ENCODE data around the gene S100A5.

Gene S100A5

DNA sequence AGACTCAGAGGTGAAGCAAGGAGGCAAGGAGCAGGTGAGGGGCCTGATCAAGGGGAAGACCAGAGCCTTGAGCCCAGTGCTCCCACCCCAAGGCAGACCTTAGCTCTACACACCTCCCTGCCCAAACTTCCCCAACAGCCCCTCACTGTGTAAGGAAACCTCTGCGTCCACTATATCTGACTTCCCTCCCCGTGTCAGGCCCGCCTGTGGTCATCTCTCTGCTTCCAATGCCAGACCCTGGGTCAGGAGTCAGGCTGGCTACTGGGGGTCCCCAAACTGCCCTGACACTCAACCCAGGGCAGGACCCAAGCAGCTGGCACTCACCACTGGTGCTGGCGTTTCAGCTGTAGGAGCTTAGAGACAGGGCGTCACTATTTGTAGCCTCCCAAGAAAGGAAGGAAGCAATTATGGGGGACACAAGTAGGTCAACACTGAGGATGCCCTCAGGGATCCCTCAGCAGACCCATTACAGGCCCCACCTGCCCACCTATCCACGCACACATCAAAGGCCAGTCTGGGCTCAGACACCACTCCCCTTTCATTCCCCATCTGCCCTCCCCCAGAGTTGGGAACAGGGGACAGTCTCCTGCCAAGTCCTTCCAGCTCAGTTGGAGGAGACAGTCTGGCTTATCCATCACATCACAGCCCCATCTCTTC, 9.1 kb upstream of the S100A5 start:
- no peak overlapping the region for H3K4me3 ChIP-seq (ENCODE audit: low read depth, low read length)
- TF ChIP-seq, protein P1, sequence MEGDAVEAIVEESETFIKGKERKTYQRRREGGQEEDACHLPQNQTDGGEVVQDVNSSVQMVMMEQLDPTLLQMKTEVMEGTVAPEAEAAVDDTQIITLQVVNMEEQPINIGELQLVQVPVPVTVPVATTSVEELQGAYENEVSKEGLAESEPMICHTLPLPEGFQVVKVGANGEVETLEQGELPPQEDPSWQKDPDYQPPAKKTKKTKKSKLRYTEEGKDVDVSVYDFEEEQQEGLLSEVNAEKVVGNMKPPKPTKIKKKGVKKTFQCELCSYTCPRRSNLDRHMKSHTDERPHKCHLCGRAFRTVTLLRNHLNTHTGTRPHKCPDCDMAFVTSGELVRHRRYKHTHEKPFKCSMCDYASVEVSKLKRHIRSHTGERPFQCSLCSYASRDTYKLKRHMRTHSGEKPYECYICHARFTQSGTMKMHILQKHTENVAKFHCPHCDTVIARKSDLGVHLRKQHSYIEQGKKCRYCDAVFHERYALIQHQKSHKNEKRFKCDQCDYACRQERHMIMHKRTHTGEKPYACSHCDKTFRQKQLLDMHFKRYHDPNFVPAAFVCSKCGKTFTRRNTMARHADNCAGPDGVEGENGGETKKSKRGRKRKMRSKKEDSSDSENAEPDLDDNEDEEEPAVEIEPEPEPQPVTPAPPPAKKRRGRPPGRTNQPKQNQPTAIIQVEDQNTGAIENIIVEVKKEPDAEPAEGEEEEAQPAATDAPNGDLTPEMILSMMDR (IDR thresholded peaks at IDR 0.05; ENCODE audit: borderline replicate concordance, insufficient read depth, low read depth, low read length): no peak

DNA sequence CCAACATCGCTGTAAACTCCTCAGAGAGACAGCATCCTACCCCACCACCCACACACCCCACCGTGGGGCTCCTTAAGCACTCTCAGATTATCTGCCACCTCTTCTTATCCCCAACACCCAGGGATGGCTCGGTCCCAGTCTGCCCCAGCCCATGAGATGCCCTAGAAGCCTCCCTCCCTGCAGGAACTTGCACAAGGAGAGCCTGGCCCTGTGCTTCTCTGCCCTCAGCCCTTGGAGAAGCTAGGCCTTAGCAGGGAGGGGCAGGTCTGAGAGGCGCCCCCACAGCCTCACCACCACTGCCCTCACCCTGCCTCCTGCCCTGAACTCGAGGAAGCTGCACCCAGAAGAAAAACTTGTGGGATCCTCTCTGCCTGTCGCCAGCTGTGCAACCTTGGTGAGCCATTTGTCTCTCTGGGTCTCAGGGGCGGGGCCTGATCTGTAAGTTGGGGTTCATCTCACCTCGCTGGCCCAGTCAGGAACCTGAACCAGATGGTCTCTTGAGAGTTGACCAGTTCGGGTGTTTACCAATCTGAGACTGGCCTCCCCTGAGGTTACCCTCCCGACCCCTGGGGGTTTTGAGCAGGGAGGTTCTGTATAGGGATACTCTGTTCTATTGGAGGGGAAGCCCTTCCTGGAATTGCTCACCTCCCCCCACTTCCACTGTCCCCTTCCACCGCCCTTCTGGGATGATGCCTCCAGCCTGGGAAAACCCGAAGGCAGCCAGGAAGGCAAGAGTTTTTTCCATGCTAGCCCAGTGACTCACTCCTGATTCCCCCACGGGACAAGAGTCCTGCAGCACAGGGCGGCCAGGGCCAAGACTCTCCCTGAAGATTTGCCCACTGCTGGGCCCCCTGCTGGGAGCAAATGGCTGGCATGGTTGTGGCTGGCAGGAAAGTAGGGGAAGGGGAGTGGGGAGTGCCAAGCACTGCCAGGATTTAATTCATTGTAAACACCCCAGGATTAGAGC, 8.3 kb upstream of the S100A5 start, which contains the start of gene S100A3:
S100A3 (minus strand) TSS at position 537 of the 967 bp plus-strand sequence. CDS start 773 bp downstream, outside the sequence.
- no peak within 1 kb of the TSS for H3K4me3 ChIP-seq (ENCODE audit: low read depth, low read length)
- TF ChIP-seq, protein P1 (IDR thresholded peaks at IDR 0.05; ENCODE audit: borderline replicate concordance, insufficient read depth, low read depth, low read length): no peak

DNA sequence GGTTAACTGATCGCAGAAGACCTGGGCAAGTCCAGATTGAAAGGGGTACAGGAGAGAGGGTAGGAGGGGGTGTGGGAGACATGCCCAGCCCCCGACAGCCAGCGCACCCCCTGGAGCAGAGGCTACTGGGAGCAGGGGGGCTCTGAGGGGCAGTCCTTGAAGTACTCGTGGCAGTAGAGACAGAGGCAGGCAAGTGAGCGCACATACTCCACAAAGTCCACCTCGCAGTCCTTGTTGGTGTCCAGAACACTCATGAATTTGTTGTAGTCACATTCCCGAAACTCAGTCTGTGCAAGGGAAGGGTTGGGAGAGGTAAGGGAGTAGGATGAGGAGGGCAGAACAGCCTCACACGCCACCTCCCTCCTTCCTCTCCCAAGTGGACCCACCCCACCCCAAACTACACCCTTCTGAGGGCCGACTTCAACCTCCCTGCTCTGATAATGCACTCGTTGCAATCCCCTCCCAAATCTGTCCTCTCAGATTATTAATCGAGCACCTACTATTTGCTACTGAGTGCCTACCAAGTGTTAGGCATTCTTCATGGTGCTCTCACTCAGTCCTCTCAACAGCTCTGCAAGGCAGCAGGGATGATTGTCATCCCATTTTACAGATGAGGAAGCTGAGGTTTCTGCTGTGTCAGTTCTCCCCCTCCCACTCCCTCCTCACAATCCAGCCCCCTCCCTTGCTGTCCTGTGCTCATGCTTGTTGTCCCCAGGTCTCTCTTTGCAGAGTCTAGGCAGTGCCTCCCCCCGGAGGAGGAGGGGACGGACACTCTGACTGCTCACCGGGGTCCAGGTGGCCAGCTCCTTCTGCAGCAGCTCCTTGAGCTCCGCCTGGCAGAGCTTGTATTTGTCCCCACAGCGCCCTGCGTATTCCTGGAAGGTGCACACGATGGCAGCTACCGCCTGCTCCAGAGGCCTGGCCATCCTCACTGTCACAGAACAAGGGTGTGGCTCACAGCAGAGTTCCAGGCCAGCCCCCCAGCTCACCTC, 7.1 kb upstream of the S100A5 start:
- no peak overlapping the region for H3K4me3 ChIP-seq (ENCODE audit: low read depth, low read length)
- TF ChIP-seq, protein P1 (IDR thresholded peaks at IDR 0.05; ENCODE audit: borderline replicate concordance, insufficient read depth, low read depth, low read length): no peak

DNA sequence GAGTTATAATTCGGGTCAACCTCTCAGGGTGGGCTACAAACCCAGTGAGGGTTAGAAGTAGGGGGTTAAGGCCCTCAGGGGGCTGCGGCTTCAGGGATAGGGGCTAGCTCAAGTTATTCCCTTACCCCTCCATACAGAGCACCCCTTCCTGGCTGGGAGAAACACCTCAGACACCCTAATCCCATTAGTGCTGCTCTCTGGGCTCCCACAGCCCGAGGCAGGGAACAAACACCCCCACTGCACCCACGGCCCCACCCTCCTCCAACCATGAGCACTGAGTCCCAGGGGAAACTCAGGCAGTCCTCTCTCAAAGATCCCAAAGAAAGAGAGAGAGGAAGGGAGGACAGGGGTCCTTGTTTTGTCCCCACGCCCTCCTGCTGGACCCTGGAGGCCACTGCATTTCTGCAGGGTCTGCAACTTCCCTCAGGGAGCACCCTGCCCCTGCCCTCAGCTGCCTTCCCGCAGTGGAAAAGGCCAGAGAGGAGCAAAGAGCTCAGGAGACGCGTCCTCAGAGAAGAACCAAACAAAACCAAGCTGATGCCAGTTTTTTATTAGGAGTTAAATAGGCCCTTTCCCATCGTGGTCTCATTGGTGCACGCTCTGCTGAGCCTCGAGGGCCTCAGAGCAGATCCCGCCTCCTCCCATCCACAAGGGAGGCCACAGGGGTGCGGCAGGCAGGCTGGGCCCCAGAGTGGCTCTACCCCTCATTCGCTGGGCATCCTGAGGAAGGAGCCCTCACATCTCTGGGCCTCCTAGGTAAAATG, 6.2 kb upstream of the S100A5 start:
- TF ChIP-seq, protein P1 (IDR thresholded peaks at IDR 0.05; ENCODE audit: borderline replicate concordance, insufficient read depth, low read depth, low read length): no peak
- no peak overlapping the region for H3K4me3 ChIP-seq (ENCODE audit: low read depth, low read length)

DNA sequence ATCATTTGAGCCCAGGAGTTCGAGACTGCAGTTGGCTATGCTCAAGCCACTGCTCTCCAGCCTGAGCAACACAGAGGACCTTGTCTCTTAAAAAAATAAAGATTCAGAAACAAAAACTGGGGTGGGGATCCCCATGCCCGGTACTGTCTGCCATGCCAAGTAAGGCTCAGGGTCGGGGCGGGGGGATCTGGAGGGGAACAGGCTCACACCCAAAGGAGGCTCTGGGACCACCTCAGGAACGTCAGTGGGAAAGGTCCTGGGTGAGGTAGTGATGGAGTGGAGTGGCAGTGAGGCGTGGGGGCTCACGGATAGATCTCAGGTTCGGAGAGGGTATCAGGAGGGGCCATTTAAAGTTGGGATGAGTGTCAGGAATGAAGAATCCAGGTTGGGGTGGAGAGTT, 5.6 kb upstream of the S100A5 start:
- no peak overlapping the region for H3K4me3 ChIP-seq (ENCODE audit: low read depth, low read length)
- TF ChIP-seq, protein P1 (IDR thresholded peaks at IDR 0.05; ENCODE audit: borderline replicate concordance, insufficient read depth, low read depth, low read length): no peak

Measured in GM12875 (cell line).